Vagina (tissue), 2 donors: Measurements from ENCODE around the gene HSDL1. TPM values are rescaled to one million over a fixed set of nuclear protein-coding genes. Genes with fewer than 3 reads are reported as not detected.

Source experiments
- DNase-seq, 2 donors: peaks; one replicate each; pipeline ENCODE4 v3.0.0-alpha.2; 2017; ENCODE audit errors: extremely low spot score in 2 of 2
- H3K27ac ChIP-seq: fragments of 200-600 bp; sonication (generic); one replicate; pipeline ENCODE4 v1.5.1; 2019
- H3K27me3 ChIP-seq: fragments of 200-600 bp; sonication (generic); one replicate; pipeline ENCODE4 v1.5.1; 2019
- H3K36me3 ChIP-seq, 2 donors: fragments of 200-600 bp; sonication (generic); one replicate each; pipeline ENCODE4 v1.5.1; 2017 to 2019
- H3K4me1 ChIP-seq: fragments of 200-600 bp; sonication (generic); one replicate; pipeline ENCODE4 v1.5.1; 2019
- H3K4me3 ChIP-seq, 2 donors: fragments of 200-600 bp; sonication (generic); 1 replicate in 1 of 2; 2 replicates in 1 of 2; pipeline ENCODE4 v1.5.1; 2016 to 2019
- H3K9me3 ChIP-seq: fragments of 200-600 bp; sonication (generic); one replicate; pipeline ENCODE4 v1.5.1; 2019
- POLR2A ChIP-seq, 2 donors: fragments of 450-650 bp; IDR thresholded peaks; one replicate each; pipeline ENCODE4 v1.6.1; 2017; ENCODE audit warnings: antibody characterized with exemption in 2 of 2, mild to moderate bottlenecking in 2 of 2, moderate library complexity in 2 of 2
- POLR2AphosphoS5 ChIP-seq, 2 donors: sonication (generic); formaldehyde crosslinking; IDR thresholded peaks; one replicate each; pipeline ENCODE4 v1.9.0; 2017; ENCODE audit warnings: antibody characterized with exemption in 2 of 2, mild to moderate bottlenecking in 2 of 2, low read depth in 1 of 2; ENCODE audit not compliant: insufficient read depth in 1 of 2
- intact Hi-C: fragments of 100-400 bp; cut with DNase I; formaldehyde crosslinking; loops from one replicate; pipeline ENCODE4 v1.15.1; 2023
- total RNA-seq: library from RNA; depleted of rRNA; stranded (reverse); fragments of >200 nt; gene quantifications from one replicate; pipeline ENCODE4 v1.2.3, GENCODE V29; 2016
- TF ChIP-seq, protein P1 (sequence below), 3 experiments: fragments of 450-650 bp in 2 of 3; fragments of 200-600 bp in 1 of 3; sonication (generic) in 1 of 3; IDR thresholded peaks; one replicate each; pipeline ENCODE4 v1.5.1; 2017 to 2019; ENCODE audit warnings: antibody characterized with exemption in 3 of 3, mild to moderate bottlenecking in 2 of 3, moderate library complexity in 2 of 3

The HSDL1 gene
- total RNA-seq, 1 donor from 2014 or later = 16.9 TPM

DNA sequence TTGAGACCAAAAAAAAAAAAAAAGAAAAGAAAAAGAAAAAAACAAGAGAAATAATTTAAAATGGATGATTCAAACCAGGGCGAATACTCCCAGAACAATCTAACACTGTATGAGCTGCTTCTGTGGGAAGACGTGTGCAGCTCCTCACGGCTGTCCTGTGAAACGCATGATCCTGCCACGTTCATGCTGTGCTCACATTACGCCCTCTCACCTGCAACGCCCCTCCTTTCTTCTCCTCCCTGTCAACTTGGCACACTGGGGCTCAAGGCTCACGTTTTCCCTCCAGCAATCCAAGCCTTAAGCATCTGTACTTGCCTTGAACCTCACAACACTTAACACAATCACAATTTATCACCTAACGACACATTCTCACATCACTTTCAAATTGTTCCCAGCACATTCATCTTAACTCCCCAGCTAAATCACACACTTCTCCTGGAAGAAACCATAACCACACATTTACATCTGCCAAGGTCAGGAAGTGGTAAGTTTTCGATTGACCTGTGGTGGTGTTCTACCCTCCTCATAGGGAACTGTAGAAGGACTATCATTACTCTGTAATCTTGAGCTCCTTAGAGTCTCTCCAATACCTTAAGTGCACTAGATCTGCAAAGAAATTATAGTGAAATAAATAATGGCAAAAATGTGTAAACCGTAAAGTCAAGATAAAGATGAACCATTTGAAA, 57.4 kb downstream of the HSDL1 start:
- intact Hi-C loops = loop anchor here (10.0 kb wide), 1 partner anchor 97 kb away; the partner anchor contains the start of gene TAF1C
- H3K36me3 ChIP-seq = peaks cover 0 to 78% of the 10 kb centered on the region in 2 donors
- no peak for TF ChIP-seq POLR2AphosphoS5 (IDR thresholded peaks at IDR 0.05; ENCODE audit: insufficient read depth in 1 of 2, low read depth in 1 of 2)
- TF ChIP-seq POLR2A (IDR thresholded peaks at IDR 0.05) = no peak
- TF ChIP-seq, protein P1, sequence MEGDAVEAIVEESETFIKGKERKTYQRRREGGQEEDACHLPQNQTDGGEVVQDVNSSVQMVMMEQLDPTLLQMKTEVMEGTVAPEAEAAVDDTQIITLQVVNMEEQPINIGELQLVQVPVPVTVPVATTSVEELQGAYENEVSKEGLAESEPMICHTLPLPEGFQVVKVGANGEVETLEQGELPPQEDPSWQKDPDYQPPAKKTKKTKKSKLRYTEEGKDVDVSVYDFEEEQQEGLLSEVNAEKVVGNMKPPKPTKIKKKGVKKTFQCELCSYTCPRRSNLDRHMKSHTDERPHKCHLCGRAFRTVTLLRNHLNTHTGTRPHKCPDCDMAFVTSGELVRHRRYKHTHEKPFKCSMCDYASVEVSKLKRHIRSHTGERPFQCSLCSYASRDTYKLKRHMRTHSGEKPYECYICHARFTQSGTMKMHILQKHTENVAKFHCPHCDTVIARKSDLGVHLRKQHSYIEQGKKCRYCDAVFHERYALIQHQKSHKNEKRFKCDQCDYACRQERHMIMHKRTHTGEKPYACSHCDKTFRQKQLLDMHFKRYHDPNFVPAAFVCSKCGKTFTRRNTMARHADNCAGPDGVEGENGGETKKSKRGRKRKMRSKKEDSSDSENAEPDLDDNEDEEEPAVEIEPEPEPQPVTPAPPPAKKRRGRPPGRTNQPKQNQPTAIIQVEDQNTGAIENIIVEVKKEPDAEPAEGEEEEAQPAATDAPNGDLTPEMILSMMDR (IDR thresholded peaks at IDR 0.05) = no peak
- no peaks in the 10 kb centered on the region for H3K9me3 ChIP-seq
- no peaks in the 10 kb centered on the region for H3K4me1 ChIP-seq
- DNase-seq = no peak
- H3K27ac ChIP-seq = no peak overlapping the region
- H3K4me3 ChIP-seq = no peak overlapping the region
- no peaks in the 10 kb centered on the region for H3K27me3 ChIP-seq

DNA sequence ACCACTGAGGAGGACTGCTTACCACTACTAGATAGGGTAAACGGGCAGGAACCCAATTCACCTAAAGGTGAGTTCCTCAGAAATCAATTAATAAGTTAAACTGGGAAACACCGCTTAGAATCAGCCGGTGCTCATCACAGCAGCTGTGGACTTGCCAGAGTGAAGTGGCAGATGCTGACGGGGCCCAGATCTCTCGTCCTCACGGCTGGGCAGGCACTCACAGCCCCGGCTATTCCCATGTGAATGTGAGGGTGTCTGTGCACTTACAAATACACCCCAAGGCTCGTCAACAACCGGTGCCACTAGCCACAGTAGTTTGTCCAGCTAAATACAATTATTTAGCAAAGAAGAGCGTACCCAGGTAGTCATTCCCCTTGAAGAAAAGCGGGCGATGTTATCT, 58.0 kb downstream of the HSDL1 start:
- Histone ChIP-seq H3K36me3 (peaks cover 0 to 78% of the 10 kb centered on the region in 2 donors), H3K27ac (no peak overlapping the region), H3K27me3 (no peaks in the 10 kb centered on the region)

DNA sequence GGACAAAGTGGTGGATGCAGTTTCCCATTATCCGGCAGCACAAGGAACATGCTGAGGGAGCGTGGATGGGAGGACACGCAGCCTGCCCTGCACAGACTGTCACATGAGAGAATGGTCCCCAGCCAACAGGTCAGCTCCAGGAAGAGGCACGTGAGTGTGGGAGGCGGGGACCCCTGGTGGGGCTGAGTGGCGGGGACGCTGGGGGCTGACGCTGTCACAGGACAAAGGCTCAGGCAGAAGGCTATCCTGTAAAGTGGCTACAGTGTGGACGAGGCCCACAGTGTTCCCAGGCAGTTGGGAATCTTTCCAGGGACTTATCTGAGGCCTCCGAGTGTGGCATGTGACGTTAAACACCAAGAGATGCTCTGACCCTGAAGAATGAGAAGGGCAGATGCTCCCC, 58.6 kb downstream of the HSDL1 start:
- no peak overlapping the region for H3K4me3 ChIP-seq
- intact Hi-C loops = loop anchor here (10.0 kb wide), 1 partner anchor 98 kb away; the partner anchor contains the start of gene TAF1C
- no peaks in the 10 kb centered on the region for H3K4me1 ChIP-seq
- H3K36me3 ChIP-seq = peaks cover 0 to 78% of the 10 kb centered on the region in 2 donors
- no peak overlapping the region for H3K27ac ChIP-seq
- TF ChIP-seq, protein P1 (IDR thresholded peaks at IDR 0.05) = no peak
- TF ChIP-seq POLR2AphosphoS5 (IDR thresholded peaks at IDR 0.05; ENCODE audit: insufficient read depth in 1 of 2, low read depth in 1 of 2) (no peak), POLR2A (IDR thresholded peaks at IDR 0.05) (no peak)
- DNase-seq = no peak
- no peaks in the 10 kb centered on the region for H3K9me3 ChIP-seq
- no peaks in the 10 kb centered on the region for H3K27me3 ChIP-seq

More for the DNA sequence above, 58.0 kb downstream of the HSDL1 start:
- intact Hi-C loops = loop anchor here (10.0 kb wide), 1 partner anchor 98 kb away; the partner anchor contains the start of gene TAF1C
- TF ChIP-seq POLR2A (IDR thresholded peaks at IDR 0.05) (no peak), POLR2AphosphoS5 (IDR thresholded peaks at IDR 0.05; ENCODE audit: insufficient read depth in 1 of 2, low read depth in 1 of 2) (no peak)
- TF ChIP-seq, protein P1 (IDR thresholded peaks at IDR 0.05) = no peak
- Histone ChIP-seq H3K4me1 (no peaks in the 10 kb centered on the region), H3K9me3 (no peaks in the 10 kb centered on the region), H3K4me3 (no peak overlapping the region)
- DNase-seq = no peak

DNA sequence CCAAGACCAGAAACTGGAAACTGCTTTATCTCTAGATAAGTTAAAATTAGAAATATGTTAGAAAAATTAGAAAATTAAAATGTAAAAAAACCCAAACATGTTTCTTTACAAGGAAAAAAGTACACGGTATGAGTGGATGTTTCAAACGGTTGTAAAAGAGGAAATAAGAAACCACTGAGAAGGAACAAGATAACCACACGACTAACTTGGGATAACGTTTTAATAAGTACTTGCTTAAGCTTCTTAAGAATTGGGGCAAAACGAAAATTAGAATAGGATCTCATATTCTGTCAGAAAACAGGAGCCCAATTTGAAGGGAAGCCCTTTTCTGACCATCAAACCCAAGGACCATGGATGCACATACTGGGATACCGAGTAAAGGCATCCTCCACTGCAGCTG, 59.2 kb downstream of the HSDL1 start:
- Histone ChIP-seq H3K4me3 (no peak overlapping the region), H3K4me1 (no peaks in the 10 kb centered on the region), H3K9me3 (no peaks in the 10 kb centered on the region), H3K36me3 (peaks cover 0 to 77% of the 10 kb centered on the region in 2 donors), H3K27ac (no peak overlapping the region), H3K27me3 (no peaks in the 10 kb centered on the region)
- no peak for DNase-seq
- intact Hi-C loops = loop anchor here (10.0 kb wide), 1 partner anchor 99 kb away; the partner anchor contains the start of gene TAF1C
- TF ChIP-seq POLR2A (IDR thresholded peaks at IDR 0.05) (no peak), POLR2AphosphoS5 (IDR thresholded peaks at IDR 0.05; ENCODE audit: insufficient read depth in 1 of 2, low read depth in 1 of 2) (no peak)
- TF ChIP-seq, protein P1 (IDR thresholded peaks at IDR 0.05) = no peak

DNA sequence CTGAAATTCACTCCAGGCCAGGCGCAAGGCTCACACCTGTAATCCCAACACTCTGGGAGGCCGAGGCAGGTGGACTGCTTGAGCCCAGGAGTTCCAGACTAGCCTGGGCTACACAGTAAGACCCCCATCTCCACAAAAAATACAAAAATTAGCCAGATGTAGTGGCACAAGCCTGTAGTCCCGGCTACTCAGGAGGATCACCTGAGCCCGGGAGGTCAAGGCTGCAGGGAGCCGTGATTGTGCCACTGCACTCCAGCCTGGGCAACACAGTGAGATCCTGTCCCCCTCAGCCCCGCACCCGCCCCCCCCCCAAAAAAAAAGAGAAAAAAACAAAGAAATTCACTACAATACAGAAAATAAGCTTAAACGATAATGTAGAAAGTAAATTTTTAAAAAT, 59.7 kb downstream of the HSDL1 start:
- peaks cover 4% of the 10 kb centered on the region for H3K4me1 ChIP-seq
- intact Hi-C loops = loop anchor here (10.0 kb wide), 1 partner anchor 100 kb away; the partner anchor contains the start of gene TAF1C
- H3K36me3 ChIP-seq = peaks cover 0 to 78% of the 10 kb centered on the region in 2 donors
- H3K27ac ChIP-seq = no peak overlapping the region
- no peaks in the 10 kb centered on the region for H3K27me3 ChIP-seq
- H3K4me3 ChIP-seq = no peak overlapping the region
- DNase-seq = no peak
- TF ChIP-seq, protein P1 (IDR thresholded peaks at IDR 0.05) = no peak
- TF ChIP-seq POLR2AphosphoS5 (IDR thresholded peaks at IDR 0.05; ENCODE audit: insufficient read depth in 1 of 2, low read depth in 1 of 2) (no peak), POLR2A (IDR thresholded peaks at IDR 0.05) (no peak)
- H3K9me3 ChIP-seq = no peaks in the 10 kb centered on the region
